Large intestine (tissue), 3 donors: Measurements from ENCODE around the gene DNAJC7. TPM values are rescaled to one million over a fixed set of nuclear protein-coding genes. Genes with fewer than 3 reads are reported as not detected.

Experiments
- DNase-seq, 2 donors: peaks; one replicate each; pipeline versions ENCODE4 v3.0.0 to v3.0.0-alpha.2; 2013
- H3K27ac ChIP-seq: one replicate; pipeline ENCODE4 v1.5.1; 2013; ENCODE audit warnings: low read length
- H3K27me3 ChIP-seq: 2 replicates; pipeline ENCODE4 v1.6.1; 2013; ENCODE audit warnings: low read length; ENCODE audit not compliant: control insufficient read depth, insufficient read depth
- H3K36me3 ChIP-seq: 2 replicates; pipeline ENCODE4 v1.6.1; 2013; ENCODE audit warnings: low read length; ENCODE audit not compliant: control insufficient read depth, insufficient read depth
- H3K4me1 ChIP-seq: one replicate; pipeline ENCODE4 v1.6.1; 2013; ENCODE audit warnings: low read length; ENCODE audit not compliant: control insufficient read depth, insufficient read depth
- H3K4me3 ChIP-seq: one replicate; pipeline ENCODE4 v1.5.1; 2013; ENCODE audit warnings: low read length
- H3K9me3 ChIP-seq: one replicate; pipeline ENCODE4 v1.6.1; 2013; ENCODE audit warnings: mild to moderate bottlenecking, low read depth, low read length, moderate library complexity; ENCODE audit not compliant: control insufficient read depth
- whole genome bisulfite sequencing: methylation state at CpG from one replicate; pipeline ENCODE4 v1.1.5; 2013; ENCODE audit warnings: low lambda C conversion rate; ENCODE audit not compliant: insufficient coverage; 5-methylcytosine and 5-hydroxymethylcytosine counted together
- polyA plus RNA-seq: library from polyadenylated mRNA; unstranded; fragments of 120-200 nt; gene quantifications from one replicate; pipeline ENCODE4 v1.2.1, GENCODE V29; 2013

The DNAJC7 gene
- polyA plus RNA-seq, 1 donor = 93.0 TPM

- Histone ChIP-seq H3K9me3 (no peaks in the 10 kb centered on the region), H3K4me3 (no peak overlapping the region), H3K27me3 (peaks cover 39% of the 10 kb centered on the region), H3K36me3 (no peaks in the 10 kb centered on the region), H3K4me1 (no peaks in the 10 kb centered on the region), H3K27ac (no peak overlapping the region)
- WGBS = no CpG with 5 or more reads among the region's 6 CpGs
- no peak for DNase-seq
Observed at GRCh38 chr17:42055496-42055895, 38.3 kb upstream of the DNAJC7 start.

- no peak for DNase-seq
- H3K27me3 ChIP-seq = peaks cover 39% of the 10 kb centered on the region
- no peaks in the 10 kb centered on the region for H3K36me3 ChIP-seq
- no peaks in the 10 kb centered on the region for H3K4me1 ChIP-seq
- no peak overlapping the region for H3K27ac ChIP-seq
- no peaks in the 10 kb centered on the region for H3K9me3 ChIP-seq
- no CpG with 5 or more reads among the region's 3 CpGs for WGBS
- H3K4me3 ChIP-seq = no peak overlapping the region
Observed at GRCh38 chr17:42055027-42055426, 37.8 kb upstream of the DNAJC7 start.

GRCh38 chr17:42053731-42054500, 36.7 kb upstream of the DNAJC7 start:
- H3K4me1 ChIP-seq = peaks cover 4% of the 10 kb centered on the region
- DNase-seq = no peak
- peaks cover 37% of the 10 kb centered on the region for H3K27me3 ChIP-seq
- H3K9me3 ChIP-seq = no peaks in the 10 kb centered on the region
- 60% methylated on average over 1 of the region's 12 CpGs for WGBS
- H3K36me3 ChIP-seq = no peaks in the 10 kb centered on the region
- no peak overlapping the region for H3K27ac ChIP-seq
- H3K4me3 ChIP-seq = no peak overlapping the region

- Histone ChIP-seq H3K4me1 (peaks cover 4% of the 10 kb centered on the region), H3K9me3 (no peaks in the 10 kb centered on the region), H3K4me3 (no peak overlapping the region), H3K36me3 (no peaks in the 10 kb centered on the region), H3K27me3 (peaks cover 36% of the 10 kb centered on the region), H3K27ac (no peak overlapping the region)
- no CpG with 5 or more reads among the region's 6 CpGs for WGBS
- DNase-seq = no peak
Observed at GRCh38 chr17:42052346-42052877, 35.2 kb upstream of the DNAJC7 start.

GRCh38 chr17:42051645-42052044, 34.4 kb upstream of the DNAJC7 start:
- Histone ChIP-seq H3K36me3 (no peaks in the 10 kb centered on the region), H3K4me3 (no peak overlapping the region), H3K27ac (no peak overlapping the region), H3K4me1 (peaks cover 4% of the 10 kb centered on the region), H3K27me3 (peaks cover 36% of the 10 kb centered on the region), H3K9me3 (no peaks in the 10 kb centered on the region)
- no CpG with 5 or more reads among the region's 7 CpGs for WGBS
- no peak for DNase-seq

- H3K27me3 ChIP-seq = peaks cover 34% of the 10 kb centered on the region
- H3K4me3 ChIP-seq = peak overlapping the region; percentile 34
Observed at GRCh38 chr17:42051013-42051400, 33.8 kb upstream of the DNAJC7 start.

GRCh38 chr17:42050393-42051012, 33.3 kb upstream of the DNAJC7 start, which contains the start of gene C17orf113:
Gene C17orf113 (minus strand): TSS chr17:42050601. CDS start chr17:42043376, 7,225 bp downstream.
- Histone ChIP-seq H3K4me1 (peaks cover 4% of the 10 kb centered on the region), H3K36me3 (no peaks in the 10 kb centered on the region), H3K9me3 (no peaks in the 10 kb centered on the region), H3K27me3 (peaks cover 29% of the 10 kb centered on the region), H3K4me3 (peak within 1 kb of the TSS; percentile 71), H3K27ac (no peak within 1 kb of the TSS)
- peak; percentile 48 to 74 for DNase-seq
- no CpG with 5 or more reads among the region's 65 CpGs for WGBS

More at GRCh38 chr17:42051013-42051400, 33.8 kb upstream of the DNAJC7 start:
- DNase-seq = no peak
- no CpG with 5 or more reads among the region's 8 CpGs for WGBS
- Histone ChIP-seq H3K36me3 (no peaks in the 10 kb centered on the region), H3K4me1 (peaks cover 4% of the 10 kb centered on the region), H3K27ac (no peak overlapping the region), H3K9me3 (no peaks in the 10 kb centered on the region)

- Histone ChIP-seq H3K4me3 (peak overlapping the region; percentile 71), H3K9me3 (no peaks in the 10 kb centered on the region), H3K27ac (no peak overlapping the region), H3K36me3 (no peaks in the 10 kb centered on the region), H3K4me1 (peaks cover 4% of the 10 kb centered on the region), H3K27me3 (peaks cover 23% of the 10 kb centered on the region)
- WGBS = no CpG with 5 or more reads among the region's 7 CpGs
- DNase-seq = peak in 1 of 2 donors; percentile 35
Observed at GRCh38 chr17:42049834-42050392, 32.7 kb upstream of the DNAJC7 start.

- peaks cover 4% of the 10 kb centered on the region for H3K4me1 ChIP-seq
- H3K36me3 ChIP-seq = no peaks in the 10 kb centered on the region
- WGBS = no CpG with 5 or more reads among the region's 12 CpGs
- no peak for DNase-seq
- no peak overlapping the region for H3K27ac ChIP-seq
- H3K9me3 ChIP-seq = no peaks in the 10 kb centered on the region
- H3K27me3 ChIP-seq = peaks cover 5% of the 10 kb centered on the region
- H3K4me3 ChIP-seq = no peak overlapping the region
Observed at GRCh38 chr17:42047343-42047742, 30.1 kb upstream of the DNAJC7 start.

- no CpG with 5 or more reads among the region's 1 CpG for WGBS
- no peak for DNase-seq
Observed at GRCh38 chr17:42045719-42046118, 28.5 kb upstream of the DNAJC7 start.

More at GRCh38 chr17:42045719-42046118, 28.5 kb upstream of the DNAJC7 start:
- Histone ChIP-seq H3K36me3 (no peaks in the 10 kb centered on the region), H3K4me1 (peaks cover 4% of the 10 kb centered on the region), H3K4me3 (no peak overlapping the region), H3K9me3 (no peaks in the 10 kb centered on the region), H3K27ac (no peak overlapping the region), H3K27me3 (no peaks in the 10 kb centered on the region)
